K562 (cell line): Measurements from ENCODE around the gene RNF144A.

Experiments used
- EP300 ChIP-seq: IDR thresholded peaks from 2 replicates; pipeline ENCODE4 v1.6.1; 2012; ENCODE audit warnings: low read length, improper control_type of control experiment
- KDM2B ChIP-seq: fragments of 250-450 bp; sonication (Bioruptor Pico); IDR thresholded peaks from 2 replicates; pipeline ENCODE4 v1.8.0; 2021; ENCODE audit warnings: mild to moderate bottlenecking, moderate library complexity
- MAZ ChIP-seq, 2 experiments: fragments of 450-650 bp in 1 of 2; sonication (generic) in 1 of 2; formaldehyde crosslinking; IDR thresholded peaks in 1 of 2; conservative IDR thresholded peaks in 1 of 2; 2 replicates each; pipeline versions ENCODE4 v1.4.0 to v1.5.0; 2020; ENCODE audit warnings: mild to moderate bottlenecking in 1 of 2, missing genetic modification reagents in 1 of 2
- SIX5 ChIP-seq, 2 experiments: IDR thresholded peaks; 2 replicates each; pipeline ENCODE4 v1.6.1; 2011; ENCODE audit warnings: low read length in 2 of 2, borderline replicate concordance in 1 of 2, low read depth in 1 of 2, mild to moderate bottlenecking in 1 of 2, moderate library complexity in 1 of 2; ENCODE audit not compliant: insufficient read depth in 1 of 2
- SNRNP70 ChIP-seq: fragments of 200-400 bp; formaldehyde crosslinking; optimal IDR thresholded peaks from 2 replicates; pipeline ENCODE3; 2017; ENCODE audit warnings: low read depth, low read length
- STAT5B ChIP-seq: fragments of 250-450 bp; sonication (Bioruptor Pico); IDR thresholded peaks from 2 replicates; pipeline ENCODE4 v1.8.0; 2021; ENCODE audit warnings: mild to moderate bottlenecking, inconsistent platforms
- TAF1 ChIP-seq: IDR thresholded peaks from 2 replicates; pipeline ENCODE4 v1.6.1; 2011; ENCODE audit warnings: mild to moderate bottlenecking, low read length, moderate library complexity; ENCODE audit not compliant: insufficient read depth, control insufficient read depth, severe bottlenecking; ENCODE audit errors: extremely low read depth
- TBP ChIP-seq: optimal IDR thresholded peaks from 2 replicates; pipeline ENCODE3; 2011; ENCODE audit warnings: low read depth, low read length, improper control_type of control experiment
- YY1 ChIP-seq, 3 experiments: IDR thresholded peaks; 2 replicates each; pipeline ENCODE4 v1.6.1; 2011; ENCODE audit warnings: low read length in 2 of 3, mild to moderate bottlenecking in 2 of 3, moderate library complexity in 2 of 3, borderline replicate concordance in 1 of 3, control low read depth in 1 of 3, low read depth in 1 of 3; ENCODE audit not compliant: insufficient read depth in 3 of 3, insufficient replicate concordance in 2 of 3, control insufficient read depth in 1 of 3, insufficient read length in 1 of 3; ENCODE audit errors: extremely low read depth in 1 of 3
- TF ChIP-seq, protein P1 (sequence below), 3 experiments: IDR thresholded peaks in 2 of 3; conservative IDR thresholded peaks in 1 of 3; 2 replicates each; pipeline ENCODE4 v1.5.1; 2011 to 2012; ENCODE audit warnings: low read length in 3 of 3, mild to moderate bottlenecking in 3 of 3, control low read depth in 2 of 3, improper control_type of control experiment in 1 of 3, inconsistent platforms in 1 of 3, low read depth in 1 of 3, mixed read lengths in 1 of 3, moderate library complexity in 1 of 3; ENCODE audit not compliant: insufficient read depth in 2 of 3
- TF ChIP-seq, protein P2 (sequence below), 2 experiments: fragments of 450-650 bp; conservative IDR thresholded peaks; 2 replicates each; pipeline ENCODE4 v1.6.1; 2017; ENCODE audit warnings: mild to moderate bottlenecking in 2 of 2, moderate library complexity in 2 of 2
- TF ChIP-seq, protein P3 (sequence below), 2 experiments: fragments of 450-650 bp in 1 of 2; sonication (generic) in 1 of 2; formaldehyde crosslinking in 1 of 2; IDR thresholded peaks; 2 replicates each; pipeline versions ENCODE4 v1.7.1 to v1.9.0; 2016 to 2022; ENCODE audit warnings: inconsistent platforms in 1 of 2, mild to moderate bottlenecking in 1 of 2, missing genetic modification reagents in 1 of 2
- TF ChIP-seq, protein P4 (sequence below): sonication (generic); formaldehyde crosslinking; IDR thresholded peaks from 2 replicates; pipeline ENCODE4 v1.8.0; 2022; ENCODE audit warnings: mild to moderate bottlenecking, missing genetic modification reagents
- TF ChIP-seq, protein P5 (sequence below): sonication (generic); formaldehyde crosslinking; IDR thresholded peaks from 2 replicates; pipeline ENCODE4 v1.8.1; 2023; ENCODE audit warnings: mild to moderate bottlenecking, missing genetic modification reagents

DNA sequence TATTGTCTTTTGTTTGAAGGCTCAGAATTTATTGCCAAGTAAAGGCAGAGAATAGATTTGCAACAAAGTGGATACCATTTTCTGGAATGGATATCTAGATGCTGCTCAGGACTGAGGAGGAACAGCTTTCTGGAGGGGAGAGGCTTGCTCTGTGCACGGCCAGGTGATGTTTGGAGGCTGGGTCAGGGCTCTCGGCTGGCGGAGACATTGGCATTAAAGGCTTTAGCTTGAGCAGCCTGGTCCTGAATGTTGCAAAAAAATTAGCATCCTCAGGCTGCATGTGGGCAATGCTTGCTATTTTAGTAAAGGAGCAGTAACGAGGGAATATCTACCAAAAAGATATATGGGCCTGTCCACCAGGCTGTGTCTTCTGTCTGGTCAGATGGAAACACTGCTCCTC lies 20.4 kb downstream of the RNF144A start:
- no peak for TF ChIP-seq SNRNP70
- no peak for TF ChIP-seq MAZ (CRISPR knock-in tag; conservative IDR thresholded peaks at IDR 0.05 in 1 of 2, IDR thresholded peaks at IDR 0.05 in 1 of 2)
- no peak for TF ChIP-seq YY1 (IDR thresholded peaks at IDR 0.05; ENCODE audit: borderline replicate concordance in 1 of 3, control insufficient read depth in 1 of 3, extremely low read depth in 1 of 3, insufficient read depth in 3 of 3, insufficient read length in 1 of 3, insufficient replicate concordance in 2 of 3, low read depth in 1 of 3, low read length in 2 of 3)
- TF ChIP-seq, protein P1, sequence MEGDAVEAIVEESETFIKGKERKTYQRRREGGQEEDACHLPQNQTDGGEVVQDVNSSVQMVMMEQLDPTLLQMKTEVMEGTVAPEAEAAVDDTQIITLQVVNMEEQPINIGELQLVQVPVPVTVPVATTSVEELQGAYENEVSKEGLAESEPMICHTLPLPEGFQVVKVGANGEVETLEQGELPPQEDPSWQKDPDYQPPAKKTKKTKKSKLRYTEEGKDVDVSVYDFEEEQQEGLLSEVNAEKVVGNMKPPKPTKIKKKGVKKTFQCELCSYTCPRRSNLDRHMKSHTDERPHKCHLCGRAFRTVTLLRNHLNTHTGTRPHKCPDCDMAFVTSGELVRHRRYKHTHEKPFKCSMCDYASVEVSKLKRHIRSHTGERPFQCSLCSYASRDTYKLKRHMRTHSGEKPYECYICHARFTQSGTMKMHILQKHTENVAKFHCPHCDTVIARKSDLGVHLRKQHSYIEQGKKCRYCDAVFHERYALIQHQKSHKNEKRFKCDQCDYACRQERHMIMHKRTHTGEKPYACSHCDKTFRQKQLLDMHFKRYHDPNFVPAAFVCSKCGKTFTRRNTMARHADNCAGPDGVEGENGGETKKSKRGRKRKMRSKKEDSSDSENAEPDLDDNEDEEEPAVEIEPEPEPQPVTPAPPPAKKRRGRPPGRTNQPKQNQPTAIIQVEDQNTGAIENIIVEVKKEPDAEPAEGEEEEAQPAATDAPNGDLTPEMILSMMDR (IDR thresholded peaks at IDR 0.05 in 2 of 3, conservative IDR thresholded peaks at IDR 0.05 in 1 of 3; ENCODE audit: insufficient read depth in 2 of 3, low read depth in 1 of 3, low read length in 3 of 3) = no peak
- no peak for TF ChIP-seq TBP
- TF ChIP-seq STAT5B (CRISPR knock-in tag) = no peak
- TF ChIP-seq, protein P2, sequence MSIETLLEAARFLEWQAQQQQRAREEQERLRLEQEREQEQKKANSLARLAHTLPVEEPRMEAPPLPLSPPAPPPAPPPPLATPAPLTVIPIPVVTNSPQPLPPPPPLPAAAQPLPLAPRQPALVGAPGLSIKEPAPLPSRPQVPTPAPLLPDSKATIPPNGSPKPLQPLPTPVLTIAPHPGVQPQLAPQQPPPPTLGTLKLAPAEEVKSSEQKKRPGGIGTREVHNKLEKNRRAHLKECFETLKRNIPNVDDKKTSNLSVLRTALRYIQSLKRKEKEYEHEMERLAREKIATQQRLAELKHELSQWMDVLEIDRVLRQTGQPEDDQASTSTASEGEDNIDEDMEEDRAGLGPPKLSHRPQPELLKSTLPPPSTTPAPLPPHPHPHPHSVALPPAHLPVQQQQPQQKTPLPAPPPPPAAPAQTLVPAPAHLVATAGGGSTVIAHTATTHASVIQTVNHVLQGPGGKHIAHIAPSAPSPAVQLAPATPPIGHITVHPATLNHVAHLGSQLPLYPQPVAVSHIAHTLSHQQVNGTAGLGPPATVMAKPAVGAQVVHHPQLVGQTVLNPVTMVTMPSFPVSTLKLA (conservative IDR thresholded peaks at IDR 0.05) = no peak
- TF ChIP-seq, protein P3, sequence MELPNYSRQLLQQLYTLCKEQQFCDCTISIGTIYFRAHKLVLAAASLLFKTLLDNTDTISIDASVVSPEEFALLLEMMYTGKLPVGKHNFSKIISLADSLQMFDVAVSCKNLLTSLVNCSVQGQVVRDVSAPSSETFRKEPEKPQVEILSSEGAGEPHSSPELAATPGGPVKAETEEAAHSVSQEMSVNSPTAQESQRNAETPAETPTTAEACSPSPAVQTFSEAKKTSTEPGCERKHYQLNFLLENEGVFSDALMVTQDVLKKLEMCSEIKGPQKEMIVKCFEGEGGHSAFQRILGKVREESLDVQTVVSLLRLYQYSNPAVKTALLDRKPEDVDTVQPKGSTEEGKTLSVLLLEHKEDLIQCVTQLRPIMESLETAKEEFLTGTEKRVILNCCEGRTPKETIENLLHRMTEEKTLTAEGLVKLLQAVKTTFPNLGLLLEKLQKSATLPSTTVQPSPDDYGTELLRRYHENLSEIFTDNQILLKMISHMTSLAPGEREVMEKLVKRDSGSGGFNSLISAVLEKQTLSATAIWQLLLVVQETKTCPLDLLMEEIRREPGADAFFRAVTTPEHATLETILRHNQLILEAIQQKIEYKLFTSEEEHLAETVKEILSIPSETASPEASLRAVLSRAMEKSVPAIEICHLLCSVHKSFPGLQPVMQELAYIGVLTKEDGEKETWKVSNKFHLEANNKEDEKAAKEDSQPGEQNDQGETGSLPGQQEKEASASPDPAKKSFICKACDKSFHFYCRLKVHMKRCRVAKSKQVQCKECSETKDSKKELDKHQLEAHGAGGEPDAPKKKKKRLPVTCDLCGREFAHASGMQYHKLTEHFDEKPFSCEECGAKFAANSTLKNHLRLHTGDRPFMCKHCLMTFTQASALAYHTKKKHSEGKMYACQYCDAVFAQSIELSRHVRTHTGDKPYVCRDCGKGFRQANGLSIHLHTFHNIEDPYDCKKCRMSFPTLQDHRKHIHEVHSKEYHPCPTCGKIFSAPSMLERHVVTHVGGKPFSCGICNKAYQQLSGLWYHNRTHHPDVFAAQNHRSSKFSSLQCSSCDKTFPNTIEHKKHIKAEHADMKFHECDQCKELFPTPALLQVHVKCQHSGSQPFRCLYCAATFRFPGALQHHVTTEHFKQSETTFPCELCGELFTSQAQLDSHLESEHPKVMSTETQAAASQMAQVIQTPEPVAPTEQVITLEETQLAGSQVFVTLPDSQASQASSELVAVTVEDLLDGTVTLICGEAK (IDR thresholded peaks at IDR 0.05) = no peak
- TF ChIP-seq, protein P3 (CRISPR knock-in tag; IDR thresholded peaks at IDR 0.05) = no peak
- TF ChIP-seq TAF1 = no peak
- TF ChIP-seq EP300 = no peak
- no peak for TF ChIP-seq SIX5 (IDR thresholded peaks at IDR 0.05; ENCODE audit: borderline replicate concordance in 1 of 2, insufficient read depth in 1 of 2, low read depth in 1 of 2, low read length in 2 of 2)
- TF ChIP-seq KDM2B (CRISPR knock-in tag) = no peak
- TF ChIP-seq, protein P4, sequence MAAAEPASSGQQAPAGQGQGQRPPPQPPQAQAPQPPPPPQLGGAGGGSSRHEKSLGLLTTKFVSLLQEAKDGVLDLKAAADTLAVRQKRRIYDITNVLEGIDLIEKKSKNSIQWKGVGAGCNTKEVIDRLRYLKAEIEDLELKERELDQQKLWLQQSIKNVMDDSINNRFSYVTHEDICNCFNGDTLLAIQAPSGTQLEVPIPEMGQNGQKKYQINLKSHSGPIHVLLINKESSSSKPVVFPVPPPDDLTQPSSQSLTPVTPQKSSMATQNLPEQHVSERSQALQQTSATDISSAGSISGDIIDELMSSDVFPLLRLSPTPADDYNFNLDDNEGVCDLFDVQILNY (CRISPR knock-in tag) = no peak
- TF ChIP-seq, protein P5, sequence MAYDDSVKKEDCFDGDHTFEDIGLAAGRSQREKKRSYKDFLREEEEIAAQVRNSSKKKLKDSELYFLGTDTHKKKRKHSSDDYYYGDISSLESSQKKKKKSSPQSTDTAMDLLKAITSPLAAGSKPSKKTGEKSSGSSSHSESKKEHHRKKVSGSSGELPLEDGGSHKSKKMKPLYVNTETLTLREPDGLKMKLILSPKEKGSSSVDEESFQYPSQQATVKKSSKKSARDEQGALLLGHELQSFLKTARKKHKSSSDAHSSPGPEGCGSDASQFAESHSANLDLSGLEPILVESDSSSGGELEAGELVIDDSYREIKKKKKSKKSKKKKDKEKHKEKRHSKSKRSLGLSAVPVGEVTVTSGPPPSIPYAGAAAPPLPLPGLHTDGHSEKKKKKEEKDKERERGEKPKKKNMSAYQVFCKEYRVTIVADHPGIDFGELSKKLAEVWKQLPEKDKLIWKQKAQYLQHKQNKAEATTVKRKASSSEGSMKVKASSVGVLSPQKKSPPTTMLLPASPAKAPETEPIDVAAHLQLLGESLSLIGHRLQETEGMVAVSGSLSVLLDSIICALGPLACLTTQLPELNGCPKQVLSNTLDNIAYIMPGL (CRISPR knock-in tag) = no peak
